Progenitor cell of endocrine pancreas (in vitro differentiated cells): ENCODE results near the gene PKP3. TPM values are rescaled to one million over a fixed set of nuclear protein-coding genes. Genes with fewer than 3 reads are reported as not detected.
"Not testable (repeated sequence)": the region's sequence is repeated elsewhere in the genome, so short reads cannot be mapped to it uniquely, and the experiment has no call there.

Experiments used
- DNase-seq: peaks from one replicate; pipeline ENCODE4 v3.0.0; 2021; ENCODE audit warnings: low spot score; ENCODE audit not compliant: unreplicated experiment
- H3K27ac Mint-ChIP-seq: 2 replicates; pipeline ENCODE4 v1.8.0; 2021; ENCODE audit warnings: mild to moderate bottlenecking, moderate library complexity, mixed read lengths
- H3K27me3 Mint-ChIP-seq: 2 replicates; pipeline ENCODE4 v1.8.0; 2021; ENCODE audit warnings: mixed read lengths
- H3K36me3 Mint-ChIP-seq: 2 replicates; pipeline ENCODE4 v1.8.0; 2022; ENCODE audit warnings: mixed read lengths; ENCODE audit not compliant: insufficient read depth
- H3K4me1 Mint-ChIP-seq: 2 replicates; pipeline ENCODE4 v1.8.0; 2021; ENCODE audit warnings: low read depth, mixed read lengths
- H3K4me3 Mint-ChIP-seq: 2 replicates; pipeline ENCODE4 v1.8.0; 2021; ENCODE audit warnings: low read depth, mild to moderate bottlenecking, moderate library complexity, mixed read lengths
- H3K9me3 Mint-ChIP-seq: 2 replicates; pipeline ENCODE4 v1.8.0; 2021; ENCODE audit warnings: low read depth, mixed read lengths
- total RNA-seq: library from RNA; stranded (reverse); gene quantifications from 2 replicates; pipeline ENCODE4 v1.2.1, GENCODE V29; 2021
- TF ChIP-seq, protein P1 (sequence below): fragments of 200-600 bp; sonication (generic); IDR thresholded peaks from one replicate; pipeline ENCODE4 v1.5.0; 2021; ENCODE audit warnings: antibody characterized with exemption, mild to moderate bottlenecking; ENCODE audit not compliant: unreplicated experiment

Gene PKP3
- total RNA-seq, 1 donor from 2014 or later = 55.9 TPM

DNA sequence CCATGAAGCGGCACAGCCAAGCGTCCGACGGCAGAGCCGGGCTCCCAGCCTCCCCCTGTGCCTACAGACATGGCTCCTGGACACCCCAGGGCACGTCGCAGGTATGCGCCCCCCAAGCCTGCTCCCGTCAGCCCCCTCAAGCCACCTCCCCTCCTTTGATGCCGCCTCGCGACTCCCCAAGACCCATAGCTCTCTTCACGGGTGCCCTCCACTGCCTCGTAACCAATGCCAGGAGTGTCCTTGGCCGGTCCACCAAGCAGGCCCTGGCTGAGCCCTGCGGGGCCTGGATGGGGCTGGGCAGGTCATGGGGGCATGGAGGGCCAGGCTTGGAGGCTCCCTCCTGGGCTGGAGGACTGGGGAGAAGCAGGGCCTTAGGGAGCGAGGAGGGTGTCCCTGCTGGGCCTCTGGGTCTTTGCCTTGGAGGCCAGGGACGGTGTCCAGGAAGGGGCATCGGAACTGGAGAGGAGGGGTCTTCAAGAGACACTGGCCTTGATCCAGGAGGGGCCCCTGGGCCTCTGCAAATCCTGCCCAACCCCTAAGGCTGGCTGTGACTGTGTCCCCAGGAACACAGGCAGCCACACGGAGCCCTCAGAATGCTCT is 38.6 kb downstream of the PKP3 start:
- no peak overlapping the region for H3K4me3 Mint-ChIP-seq
- no peak for DNase-seq
- no peaks in the 10 kb centered on the region for H3K9me3 Mint-ChIP-seq
- no peaks in the 10 kb centered on the region for H3K4me1 Mint-ChIP-seq
- no peak overlapping the region for H3K27ac Mint-ChIP-seq
- H3K36me3 Mint-ChIP-seq = peaks cover 2% of the 10 kb centered on the region
- TF ChIP-seq, protein P1, sequence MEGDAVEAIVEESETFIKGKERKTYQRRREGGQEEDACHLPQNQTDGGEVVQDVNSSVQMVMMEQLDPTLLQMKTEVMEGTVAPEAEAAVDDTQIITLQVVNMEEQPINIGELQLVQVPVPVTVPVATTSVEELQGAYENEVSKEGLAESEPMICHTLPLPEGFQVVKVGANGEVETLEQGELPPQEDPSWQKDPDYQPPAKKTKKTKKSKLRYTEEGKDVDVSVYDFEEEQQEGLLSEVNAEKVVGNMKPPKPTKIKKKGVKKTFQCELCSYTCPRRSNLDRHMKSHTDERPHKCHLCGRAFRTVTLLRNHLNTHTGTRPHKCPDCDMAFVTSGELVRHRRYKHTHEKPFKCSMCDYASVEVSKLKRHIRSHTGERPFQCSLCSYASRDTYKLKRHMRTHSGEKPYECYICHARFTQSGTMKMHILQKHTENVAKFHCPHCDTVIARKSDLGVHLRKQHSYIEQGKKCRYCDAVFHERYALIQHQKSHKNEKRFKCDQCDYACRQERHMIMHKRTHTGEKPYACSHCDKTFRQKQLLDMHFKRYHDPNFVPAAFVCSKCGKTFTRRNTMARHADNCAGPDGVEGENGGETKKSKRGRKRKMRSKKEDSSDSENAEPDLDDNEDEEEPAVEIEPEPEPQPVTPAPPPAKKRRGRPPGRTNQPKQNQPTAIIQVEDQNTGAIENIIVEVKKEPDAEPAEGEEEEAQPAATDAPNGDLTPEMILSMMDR = no peak
- H3K27me3 Mint-ChIP-seq = no peaks in the 10 kb centered on the region

DNA sequence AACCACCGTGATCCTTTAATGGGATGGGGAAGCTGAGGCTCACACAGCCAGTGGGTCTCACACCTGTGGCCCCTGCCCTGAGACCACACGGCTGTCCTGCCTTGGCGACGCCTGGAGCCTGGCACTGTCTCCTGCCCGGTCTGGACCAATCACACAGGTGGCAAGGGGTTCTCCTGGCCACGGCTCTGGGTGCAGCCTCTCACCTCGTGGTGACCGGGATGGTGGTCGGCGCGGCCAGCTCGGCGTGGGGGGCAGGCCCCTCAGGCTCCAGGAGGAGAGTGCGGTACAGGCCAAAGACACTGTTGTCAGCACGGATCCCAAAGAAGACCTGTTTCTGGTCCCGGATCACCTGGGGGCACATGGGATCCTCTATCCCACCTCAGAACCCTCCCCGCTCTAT is 39.1 kb downstream of the PKP3 start:
- no peaks in the 10 kb centered on the region for H3K4me1 Mint-ChIP-seq
- no peak overlapping the region for H3K27ac Mint-ChIP-seq
- TF ChIP-seq, protein P1 = no peak
- H3K9me3 Mint-ChIP-seq = no peaks in the 10 kb centered on the region
- H3K4me3 Mint-ChIP-seq = no peak overlapping the region
- DNase-seq = no peak
- H3K36me3 Mint-ChIP-seq = peaks cover 2% of the 10 kb centered on the region
- no peaks in the 10 kb centered on the region for H3K27me3 Mint-ChIP-seq

DNA sequence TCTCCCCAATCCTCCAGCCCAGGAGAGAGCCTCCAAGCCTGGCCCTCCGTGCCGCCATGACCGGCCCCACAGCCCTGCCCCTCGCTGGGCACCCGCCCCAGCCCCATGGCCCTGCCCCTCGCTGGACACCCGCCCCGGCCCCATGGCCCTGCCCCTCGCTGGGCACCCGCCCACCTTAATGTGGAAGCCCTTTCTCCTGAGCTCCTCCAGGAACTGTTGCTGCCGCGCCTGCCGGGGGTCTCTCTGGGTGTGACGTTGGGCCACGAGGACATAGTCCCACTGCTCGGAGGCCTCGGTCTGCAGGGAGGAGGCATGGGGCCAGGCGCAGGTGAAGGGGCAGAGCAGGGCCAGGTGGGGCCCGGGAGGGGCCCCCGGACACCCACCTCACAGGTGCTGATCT is 39.6 kb downstream of the PKP3 start:
- no peak overlapping the region for H3K4me3 Mint-ChIP-seq
- H3K4me1 Mint-ChIP-seq = no peaks in the 10 kb centered on the region
- H3K9me3 Mint-ChIP-seq = no peaks in the 10 kb centered on the region
- H3K27me3 Mint-ChIP-seq = no peaks in the 10 kb centered on the region
- no peak for DNase-seq
- no peak overlapping the region for H3K27ac Mint-ChIP-seq
- TF ChIP-seq, protein P1 = no peak
- H3K36me3 Mint-ChIP-seq = peaks cover 1% of the 10 kb centered on the region

DNA sequence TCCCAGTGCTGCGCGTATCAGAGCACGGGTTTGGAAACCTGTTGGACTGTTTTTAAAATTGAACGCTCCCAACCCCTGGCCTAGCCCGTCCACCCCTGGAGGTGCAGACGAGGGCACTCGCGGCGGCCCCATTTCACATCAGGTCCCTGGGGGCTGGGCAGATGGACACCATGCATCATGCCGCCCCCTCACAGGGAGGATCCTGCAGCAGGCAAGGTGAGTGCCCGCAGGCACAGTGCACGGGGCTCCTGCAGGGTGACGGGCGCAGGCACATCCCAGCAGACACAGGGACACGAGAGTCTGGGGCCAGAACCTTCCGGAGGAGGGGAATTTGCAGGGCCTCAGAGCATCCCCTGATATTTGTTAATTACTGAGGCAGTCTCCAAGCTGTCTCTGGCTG is 40.5 kb downstream of the PKP3 start:
- H3K4me3 Mint-ChIP-seq = no peak overlapping the region
- H3K9me3 Mint-ChIP-seq = no peaks in the 10 kb centered on the region
- H3K27ac Mint-ChIP-seq = no peak overlapping the region
- TF ChIP-seq, protein P1 = no peak
- no peaks in the 10 kb centered on the region for H3K27me3 Mint-ChIP-seq
- no peaks in the 10 kb centered on the region for H3K36me3 Mint-ChIP-seq
- no peak for DNase-seq
- H3K4me1 Mint-ChIP-seq = no peaks in the 10 kb centered on the region

DNA sequence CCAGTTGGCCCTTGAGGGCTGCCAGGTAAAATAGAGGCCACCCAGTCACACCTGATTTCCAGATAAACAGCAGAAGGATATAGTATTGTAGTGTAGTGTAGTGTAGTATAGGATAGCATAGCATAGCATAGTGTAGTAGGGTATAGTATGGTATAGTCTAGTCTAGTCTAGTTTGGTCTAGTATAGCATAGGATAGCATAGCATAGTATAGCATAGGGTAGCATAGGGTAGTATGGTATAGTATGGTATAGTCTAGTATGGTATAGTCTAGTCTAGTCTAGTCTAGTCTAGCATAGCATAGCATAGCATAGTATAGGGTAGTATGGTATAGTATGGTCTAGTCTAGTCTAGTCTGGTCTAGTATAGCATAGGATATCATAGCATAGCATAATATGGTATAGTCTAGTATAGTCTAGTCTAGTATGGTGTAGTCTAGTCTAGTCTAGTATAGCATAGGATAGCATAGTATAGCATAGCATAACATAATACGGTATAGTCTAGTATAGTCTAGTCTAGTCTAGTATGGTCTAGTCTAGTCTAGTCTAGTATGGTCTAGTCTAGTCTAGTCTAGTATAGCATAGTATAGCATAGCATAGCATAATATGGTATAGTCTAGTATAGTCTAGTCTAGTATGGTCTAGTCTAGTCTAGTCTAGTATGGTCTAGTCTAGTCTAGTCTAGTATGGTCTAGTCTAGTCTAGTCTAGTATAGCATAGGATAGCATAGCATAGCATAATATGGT is 41.2 kb downstream of the PKP3 start:
- not testable (repeated sequence) for H3K9me3 Mint-ChIP-seq

More for the DNA sequence above, 41.2 kb downstream of the PKP3 start:
- not testable (repeated sequence) for DNase-seq, H3K4me1 Mint-ChIP-seq, H3K4me3 Mint-ChIP-seq, H3K27me3 Mint-ChIP-seq, H3K27ac Mint-ChIP-seq, H3K36me3 Mint-ChIP-seq
